CD4-positive, alpha-beta T cell treated with Interleukin-17A for 4 hours (primary cell): ENCODE results near the gene PTPRM.
A peak's percentile ranks its signal among the peaks of the same experiment; 100 is the strongest.

Experiments used
- DNase-seq: peaks from one replicate; pipeline ENCODE4 v3.0.0-alpha.2; 2020; ENCODE audit warnings: mixed read lengths

Gene PTPRM

GRCh38 chr18:8376113-8376512 lies 809.0 kb downstream of the PTPRM start:
- no peak for DNase-seq

GRCh38 chr18:8379187-8379941 lies 812.2 kb downstream of the PTPRM start:
- no peak for DNase-seq

GRCh38 chr18:8380006-8380405 lies 812.9 kb downstream of the PTPRM start:
- DNase-seq: no peak

GRCh38 chr18:8380926-8381325 lies 813.8 kb downstream of the PTPRM start:
- DNase-seq: no peak

GRCh38 chr18:8381821-8382459 lies 814.8 kb downstream of the PTPRM start:
- DNase-seq: no peak

GRCh38 chr18:8385400-8385799 lies 818.3 kb downstream of the PTPRM start:
- no peak for DNase-seq

GRCh38 chr18:8386669-8387380 lies 819.7 kb downstream of the PTPRM start:
- no peak for DNase-seq

- DNase-seq: peak; percentile 16
Measured at GRCh38 chr18:8389391-8390340, 822.5 kb downstream of the PTPRM start.

GRCh38 chr18:8391068-8391467 lies 824.0 kb downstream of the PTPRM start:
- no peak for DNase-seq

- DNase-seq: no peak
Measured at GRCh38 chr18:8396254-8396653, 829.1 kb downstream of the PTPRM start.

- DNase-seq: no peak
Measured at GRCh38 chr18:8397034-8397433, 829.9 kb downstream of the PTPRM start.

GRCh38 chr18:8399138-8399537 lies 832.0 kb downstream of the PTPRM start:
- DNase-seq: no peak

- no peak for DNase-seq
Measured at GRCh38 chr18:8400193-8400752, 833.2 kb downstream of the PTPRM start.

GRCh38 chr18:8400825-8401224 lies 833.7 kb downstream of the PTPRM start:
- no peak for DNase-seq

GRCh38 chr18:8401606-8402005 lies 834.5 kb downstream of the PTPRM start:
- no peak for DNase-seq

- no peak for DNase-seq
Measured at GRCh38 chr18:8402237-8402636, 835.1 kb downstream of the PTPRM start.

GRCh38 chr18:8403713-8404112 lies 836.6 kb downstream of the PTPRM start:
- DNase-seq: no peak

- DNase-seq: no peak
Measured at GRCh38 chr18:8406186-8406867, 839.2 kb downstream of the PTPRM start.

GRCh38 chr18:8406868-8407250 lies 839.7 kb downstream of the PTPRM start:
- no peak for DNase-seq

- DNase-seq: no peak
Measured at GRCh38 chr18:8409151-8409550, 842.0 kb downstream of the PTPRM start.

GRCh38 chr18:8411492-8411891 lies 844.4 kb downstream of the PTPRM start:
- DNase-seq: no peak

- no peak for DNase-seq
Measured at GRCh38 chr18:8412117-8412516, 845.0 kb downstream of the PTPRM start.
